HG03520 (cell line): ENCODE data around the gene SLC43A3.

Experiments used
- ATAC-seq: cut with Tn5 transposase; IDR thresholded peaks from one replicate; pipeline ENCODE4 v1.9.1; 2021; ENCODE audit warnings: mild to moderate bottlenecking, moderate library complexity; ENCODE audit not compliant: unreplicated experiment

The SLC43A3 gene

DNA sequence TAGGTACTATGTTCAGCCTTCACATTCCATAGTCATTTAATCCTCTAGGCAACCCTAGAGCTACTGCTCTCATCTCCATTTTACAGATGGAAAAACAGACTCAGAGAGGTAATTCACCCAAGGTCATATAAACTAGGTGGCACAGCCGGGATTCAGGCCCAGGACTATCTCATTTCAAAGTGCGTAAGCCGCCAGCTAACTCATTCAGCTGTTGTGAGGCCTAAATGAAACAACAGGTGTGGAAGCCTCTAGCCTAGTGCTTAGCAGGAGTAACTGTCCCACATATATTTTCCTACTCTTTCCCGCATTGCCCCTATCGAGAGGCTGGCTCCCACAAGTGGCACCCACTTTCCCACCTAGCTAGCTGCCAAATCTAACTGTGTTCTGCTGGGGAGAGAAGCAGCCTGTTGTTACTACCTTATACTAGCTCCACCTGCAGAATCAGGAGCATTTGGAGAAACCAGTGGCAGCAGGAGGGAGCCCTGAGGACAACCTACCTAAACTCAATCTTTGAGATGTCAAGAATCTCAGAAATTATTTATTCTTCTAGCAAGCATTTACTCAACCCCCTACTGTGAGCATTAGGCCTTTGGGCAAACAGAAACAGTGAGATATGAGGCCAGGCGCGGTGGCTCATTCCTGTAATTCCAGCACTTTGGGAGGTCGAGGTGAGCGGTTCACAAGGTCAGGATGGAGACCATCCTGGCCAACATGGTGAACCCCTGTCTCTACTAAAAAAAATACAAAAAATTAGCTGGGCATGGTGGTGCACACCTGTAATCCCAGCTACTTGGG lies 66.8 kb downstream of the SLC43A3 start:
- ATAC-seq: no peak

DNA sequence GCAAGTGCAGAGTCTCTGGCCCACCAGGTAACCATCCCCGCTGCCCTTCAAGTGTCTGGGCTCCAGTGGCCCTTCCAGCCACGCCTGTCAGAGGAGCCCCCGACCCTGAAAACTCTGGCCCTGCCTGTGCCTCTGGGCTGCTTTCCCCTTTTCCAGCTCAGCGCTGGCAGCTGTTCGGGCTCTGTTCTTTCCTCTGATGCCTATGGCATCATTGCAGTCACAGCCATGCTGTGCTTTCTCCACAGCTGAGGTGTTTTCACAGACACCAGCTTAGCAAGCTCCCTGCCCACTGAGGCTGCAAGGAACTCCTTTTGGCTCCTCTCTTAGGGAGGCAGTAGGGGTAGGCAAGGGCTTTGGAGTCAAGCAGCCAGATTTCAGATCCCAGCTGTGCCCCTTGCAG lies 67.5 kb downstream of the SLC43A3 start:
- no peak for ATAC-seq

- no peak for ATAC-seq
These were observed 67.9 kb downstream of the SLC43A3 start for GRCh38 chr11:57358991-57359390.

- ATAC-seq: no peak
These were observed 68.4 kb downstream of the SLC43A3 start for GRCh38 chr11:57358543-57358961.

DNA sequence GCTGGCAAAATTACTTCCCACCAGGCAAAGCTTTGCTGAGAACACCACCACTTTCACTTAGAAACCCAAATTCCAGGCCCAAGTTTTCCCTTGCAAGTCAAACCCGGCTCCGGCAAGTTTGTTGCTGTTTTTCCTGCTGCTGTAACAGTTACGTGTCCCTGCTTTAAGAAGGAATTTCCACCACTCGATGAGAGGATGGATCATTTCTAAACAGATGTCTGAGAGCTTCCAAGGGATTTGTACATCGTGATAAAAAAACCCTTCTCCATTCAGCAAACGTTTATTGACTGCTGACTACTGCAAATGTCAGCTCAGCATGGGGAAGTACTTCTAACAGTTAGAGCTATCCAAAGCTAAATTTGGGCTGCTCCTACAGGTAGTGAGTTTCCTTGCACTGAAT lies 69.1 kb downstream of the SLC43A3 start:
- no peak for ATAC-seq

GRCh38 chr11:57357310-57357709 lies 69.6 kb downstream of the SLC43A3 start:
- no peak for ATAC-seq
